Fibroblast of villous mesenchyme (primary cell): Measurements from ENCODE around the gene CTU2. TPM values are rescaled to one million over a fixed set of nuclear protein-coding genes. Genes with fewer than 3 reads are reported as not detected.

ENCODE experiments used
- DNase-seq: peaks from one replicate; pipeline ENCODE4 v3.0.0-alpha.2; 2010; ENCODE audit warnings: low read depth
- H3K4me3 ChIP-seq: 2 replicates; pipeline ENCODE4 v1.5.1; 2011; ENCODE audit warnings: low read depth, mild to moderate bottlenecking, low read length
- CTCF ChIP-seq: IDR thresholded peaks from 2 replicates; pipeline ENCODE4 v1.5.1; 2012; ENCODE audit warnings: low read depth, mild to moderate bottlenecking, low read length; ENCODE audit not compliant: insufficient read depth
- total RNA-seq: library from RNA; depleted of rRNA; stranded (reverse); fragments of >200 nt; gene quantifications from 2 replicates; pipeline ENCODE4 v1.2.3, GENCODE V29; 2012

The CTU2 gene
- total RNA-seq, 1 donor, result 19.4 TPM

DNA sequence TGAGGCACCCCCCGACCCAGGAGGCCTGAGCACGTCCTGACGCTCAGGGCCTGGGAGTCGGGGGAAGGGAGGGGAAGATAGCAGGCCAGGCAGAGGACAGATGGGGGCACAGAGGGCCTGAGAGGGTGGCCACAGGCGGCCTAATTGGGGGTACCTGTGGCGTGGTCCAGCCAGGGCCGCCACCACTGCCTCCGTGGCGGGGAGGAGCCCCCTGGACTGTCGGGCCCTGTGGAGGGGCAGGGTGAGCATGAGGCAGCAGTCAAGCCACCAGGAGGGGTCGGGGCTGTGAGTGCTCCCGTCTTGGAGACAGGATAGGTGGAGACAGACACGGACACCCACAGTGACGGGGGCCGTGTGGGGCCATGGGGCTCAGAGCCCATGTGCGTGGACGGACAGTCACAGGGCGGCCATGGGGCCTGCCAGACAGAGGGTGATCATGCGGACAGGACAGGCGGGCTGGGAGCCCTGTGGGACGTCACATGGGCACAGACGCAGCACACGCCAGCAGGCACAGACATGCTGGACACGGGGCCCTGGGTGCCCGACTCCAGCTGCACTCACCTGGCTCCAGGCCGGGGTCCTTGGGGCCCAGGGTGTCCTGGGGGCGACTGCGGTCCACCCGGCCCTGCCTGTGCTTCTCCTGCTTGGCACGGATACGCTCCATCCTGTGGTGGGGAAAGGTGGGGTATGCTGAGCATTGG, 18.7 kb downstream of the CTU2 start:
- H3K4me3 ChIP-seq, result no peak overlapping the region
- TF ChIP-seq CTCF, result no peak
- no peak for DNase-seq

GRCh38 chr16:88725609-88726407, 19.5 kb downstream of the CTU2 start:
- TF ChIP-seq CTCF, result no peak
- no peak overlapping the region for H3K4me3 ChIP-seq
- no peak for DNase-seq

GRCh38 chr16:88726408-88726749, 20.1 kb downstream of the CTU2 start:
- no peak for DNase-seq
- TF ChIP-seq CTCF, result no peak
- H3K4me3 ChIP-seq, result no peak overlapping the region

GRCh38 chr16:88726981-88727380, 20.7 kb downstream of the CTU2 start:
- H3K4me3 ChIP-seq, result no peak overlapping the region
- DNase-seq, result no peak
- TF ChIP-seq CTCF, result no peak

DNA sequence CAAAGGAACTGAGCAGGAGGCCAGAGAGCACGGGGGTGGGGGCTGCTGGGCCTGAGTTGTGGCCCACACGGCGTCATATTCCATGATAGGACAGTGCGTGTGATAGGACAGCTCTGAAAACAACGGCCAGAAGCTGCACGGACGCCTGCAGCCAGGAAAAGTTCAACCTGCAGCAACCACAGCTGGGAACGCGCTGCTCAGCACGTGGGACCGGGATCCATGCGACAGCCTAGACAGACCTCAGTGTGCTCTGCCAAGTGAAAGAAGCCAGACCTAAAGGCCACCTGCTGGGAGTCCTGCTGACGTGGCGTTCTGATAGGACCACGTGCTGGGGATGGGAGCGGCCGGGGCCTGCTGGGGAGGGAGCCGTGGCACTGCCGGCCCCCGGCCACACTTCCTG, 21.6 kb downstream of the CTU2 start:
- no peak for TF ChIP-seq CTCF
- DNase-seq, result no peak
- H3K4me3 ChIP-seq, result no peak overlapping the region

DNA sequence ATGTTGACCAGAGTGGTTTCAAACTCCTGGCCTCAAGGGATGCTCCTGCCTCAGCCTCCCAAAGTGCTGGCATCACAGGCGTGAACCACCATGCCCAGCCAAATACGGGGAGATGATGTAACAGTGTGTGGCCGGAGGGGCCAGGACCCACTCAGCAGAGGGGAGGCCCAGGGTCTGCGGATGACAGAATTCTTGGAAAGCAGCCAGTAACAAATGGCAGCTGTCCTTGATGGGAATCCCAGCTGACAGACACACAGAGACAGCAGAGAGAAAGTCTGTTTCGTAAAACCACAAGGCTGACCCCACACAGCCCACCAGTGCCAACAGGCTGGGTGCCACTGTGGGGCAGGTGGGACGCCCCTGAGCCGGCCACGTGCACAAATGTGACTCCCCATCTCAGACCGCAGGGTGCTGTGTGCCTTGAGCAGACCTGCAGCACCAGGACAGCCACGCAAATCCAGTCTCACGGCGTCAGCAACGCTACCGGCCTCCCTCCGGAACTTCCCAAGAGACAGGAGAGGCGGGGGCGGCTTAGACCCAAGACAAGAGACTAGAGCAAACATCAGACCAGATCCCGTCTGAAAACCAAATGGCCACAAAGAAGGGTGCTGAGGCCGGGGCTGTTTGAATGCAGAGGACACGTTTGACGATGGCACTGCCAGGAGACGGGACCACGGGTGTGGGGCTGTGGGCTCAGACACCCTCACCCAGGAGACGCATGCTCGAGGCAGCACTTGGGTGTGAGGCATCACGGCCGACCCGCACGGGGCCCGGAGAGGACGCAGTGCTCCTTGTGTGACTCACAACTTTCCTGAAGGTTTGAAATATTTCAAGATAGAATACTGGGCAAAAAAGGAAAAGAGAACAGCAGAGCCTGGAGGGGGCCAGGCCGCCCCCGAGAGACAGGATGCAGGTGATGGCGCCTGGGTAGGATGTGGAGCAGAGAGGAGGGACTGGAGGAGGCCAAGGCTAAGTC, 24.6 kb downstream of the CTU2 start:
- no peak for TF ChIP-seq CTCF
- DNase-seq, result no peak
- no peak overlapping the region for H3K4me3 ChIP-seq
